HG03558 (cell line): ENCODE results near the gene MIPEP.
"Not testable (repeated sequence)": the region's sequence is repeated elsewhere in the genome, so short reads cannot be mapped to it uniquely, and the experiment has no call there.

Experiments
- ATAC-seq: cut with Tn5 transposase; IDR thresholded peaks from one replicate; pipeline ENCODE4 v1.9.1; 2021; ENCODE audit warnings: moderate number of reproducible peaks; ENCODE audit not compliant: unreplicated experiment; ENCODE audit errors: extremely low read depth

Gene MIPEP

GRCh38 chr13:23786607-23787006 lies 102.6 kb downstream of the MIPEP start:
- ATAC-seq: no peak

DNA sequence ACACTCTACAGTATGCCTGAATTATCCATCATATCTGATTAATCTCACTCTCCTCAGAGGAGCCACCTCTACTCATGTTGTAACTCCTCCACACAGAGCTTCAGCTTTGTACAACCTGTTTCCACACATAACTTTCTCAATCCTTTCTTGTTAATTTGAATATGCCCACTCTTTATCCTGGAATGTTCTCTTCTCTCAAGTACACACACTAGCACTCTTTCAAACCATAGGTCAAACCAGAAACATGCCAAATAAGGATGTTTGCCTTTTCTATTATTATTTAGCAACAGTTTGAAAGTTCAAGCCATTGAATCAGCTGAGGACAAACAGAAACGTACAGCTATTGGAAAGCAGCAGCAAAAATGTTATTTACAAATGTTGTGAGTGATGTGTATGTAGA lies 110.3 kb downstream of the MIPEP start:
- ATAC-seq: no peak

DNA sequence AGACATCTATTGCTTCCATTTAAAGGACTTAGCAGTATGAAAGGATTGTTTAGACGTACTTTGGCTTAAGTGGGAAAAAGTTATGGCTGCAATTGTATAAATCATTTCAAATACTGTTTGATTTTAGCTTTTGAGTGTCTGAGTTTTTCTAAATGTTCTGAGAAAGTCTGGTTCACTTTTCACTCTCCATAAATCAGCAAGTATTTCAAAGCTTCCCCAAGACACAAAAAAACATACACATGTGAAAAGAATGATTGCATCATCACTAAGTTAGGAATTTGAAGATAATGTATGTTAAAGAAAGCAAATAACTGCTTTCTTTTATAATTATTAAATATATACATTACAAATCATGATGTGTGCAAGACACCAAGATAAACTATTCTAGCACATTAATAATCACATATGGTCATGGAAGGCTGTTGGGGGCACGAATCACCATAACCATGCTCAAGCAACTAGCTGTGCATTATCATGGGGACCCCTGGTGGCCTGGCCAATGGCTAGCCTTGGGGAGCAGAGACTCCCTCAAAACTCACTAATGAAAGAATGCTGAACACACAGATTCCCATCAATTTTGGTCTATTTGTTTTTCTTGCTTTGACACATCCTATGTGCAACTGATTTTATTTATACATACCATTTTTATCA lies 111.1 kb downstream of the MIPEP start:
- no peak for ATAC-seq

DNA sequence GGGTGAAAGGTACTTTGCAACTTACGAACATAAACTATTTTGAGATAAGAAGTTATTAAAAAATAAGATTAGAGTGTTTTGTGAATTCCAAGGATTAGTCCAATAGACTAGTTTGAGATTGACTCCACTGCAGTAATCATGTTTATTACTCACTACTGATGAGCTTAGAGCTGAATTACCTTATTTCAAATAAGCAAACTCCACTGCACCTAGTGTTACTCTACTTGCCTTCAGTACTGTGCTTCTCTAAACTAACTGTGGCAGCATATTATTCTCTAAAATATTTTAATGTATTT lies 111.7 kb downstream of the MIPEP start:
- ATAC-seq: peak; percentile 7

- peak; percentile 87 for ATAC-seq
These were observed 112.3 kb downstream of the MIPEP start for GRCh38 chr13:23776698-23777574.

GRCh38 chr13:23772717-23773116 lies 116.5 kb downstream of the MIPEP start:
- ATAC-seq: no peak

DNA sequence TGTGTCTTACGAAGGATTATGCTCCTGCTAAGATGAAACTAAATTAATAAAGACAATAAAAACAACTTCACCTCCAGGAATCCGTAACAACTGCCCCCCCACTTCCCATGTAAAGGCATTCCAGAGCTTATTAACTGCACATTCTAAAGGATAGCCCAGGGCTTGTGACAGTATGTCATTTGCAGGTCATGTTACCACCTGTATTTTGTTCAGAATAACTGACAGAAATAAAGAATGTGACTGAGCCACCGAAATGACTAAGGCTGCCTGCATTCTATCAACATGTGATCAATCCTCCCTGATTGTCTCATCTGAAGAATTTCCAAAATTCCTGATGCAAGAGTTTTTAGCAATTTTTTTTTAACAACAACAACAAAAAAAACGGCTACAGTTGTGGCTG lies 117.2 kb downstream of the MIPEP start:
- no peak for ATAC-seq

DNA sequence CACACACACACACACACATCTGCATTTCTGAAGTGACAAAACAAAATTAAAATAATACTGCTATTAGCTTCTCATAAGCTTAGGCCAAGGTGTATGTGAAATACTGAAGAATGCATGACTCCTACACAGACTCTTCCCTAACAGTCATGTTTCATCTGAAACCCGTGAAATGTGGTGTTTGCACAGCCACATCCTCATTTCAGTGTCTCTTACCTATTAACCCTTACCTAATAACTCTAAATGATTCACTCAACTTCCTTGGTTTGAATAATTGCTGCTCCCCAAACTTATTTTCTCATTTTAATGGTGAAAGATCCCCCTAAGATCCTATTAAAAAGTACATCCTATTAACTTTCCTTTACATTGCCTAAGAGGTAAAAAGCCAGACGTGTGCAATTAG lies 117.6 kb downstream of the MIPEP start:
- peak; percentile 96 for ATAC-seq

- no peak for ATAC-seq
These were observed 118.2 kb downstream of the MIPEP start for GRCh38 chr13:23770973-23771372.

GRCh38 chr13:23770428-23770827 lies 118.8 kb downstream of the MIPEP start:
- ATAC-seq: no peak

- no peak for ATAC-seq
These were observed 119.8 kb downstream of the MIPEP start for GRCh38 chr13:23769401-23769800.

- ATAC-seq: no peak
These were observed 121.4 kb downstream of the MIPEP start for GRCh38 chr13:23767838-23768237.

GRCh38 chr13:23766939-23767338 lies 122.3 kb downstream of the MIPEP start:
- no peak for ATAC-seq

DNA sequence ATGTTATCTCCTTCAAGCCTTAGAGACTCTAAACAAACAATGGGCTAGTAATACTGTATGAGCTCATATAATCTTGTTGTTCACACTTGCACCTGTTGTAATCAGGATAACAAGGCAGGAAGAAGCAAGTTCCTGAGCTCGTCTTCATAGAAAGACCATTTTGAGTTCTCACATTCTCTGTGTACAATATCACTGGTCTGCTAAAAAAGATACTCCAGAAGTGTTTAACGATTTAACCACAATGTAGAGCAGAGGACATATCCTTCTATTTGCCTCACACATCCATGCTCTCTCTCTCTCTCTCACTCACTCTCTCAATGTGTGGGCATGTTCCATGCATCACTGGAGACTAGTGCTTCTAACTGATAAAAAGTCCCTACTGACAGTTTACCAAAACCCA lies 122.9 kb downstream of the MIPEP start:
- no peak for ATAC-seq

- no peak for ATAC-seq
These were observed 123.7 kb downstream of the MIPEP start for GRCh38 chr13:23765531-23765930.

GRCh38 chr13:23763318-23763717 lies 125.9 kb downstream of the MIPEP start:
- ATAC-seq: no peak

GRCh38 chr13:23761760-23762159 lies 127.4 kb downstream of the MIPEP start:
- ATAC-seq: not testable (repeated sequence)

- no peak for ATAC-seq
These were observed 129.2 kb downstream of the MIPEP start for GRCh38 chr13:23760000-23760399.

DNA sequence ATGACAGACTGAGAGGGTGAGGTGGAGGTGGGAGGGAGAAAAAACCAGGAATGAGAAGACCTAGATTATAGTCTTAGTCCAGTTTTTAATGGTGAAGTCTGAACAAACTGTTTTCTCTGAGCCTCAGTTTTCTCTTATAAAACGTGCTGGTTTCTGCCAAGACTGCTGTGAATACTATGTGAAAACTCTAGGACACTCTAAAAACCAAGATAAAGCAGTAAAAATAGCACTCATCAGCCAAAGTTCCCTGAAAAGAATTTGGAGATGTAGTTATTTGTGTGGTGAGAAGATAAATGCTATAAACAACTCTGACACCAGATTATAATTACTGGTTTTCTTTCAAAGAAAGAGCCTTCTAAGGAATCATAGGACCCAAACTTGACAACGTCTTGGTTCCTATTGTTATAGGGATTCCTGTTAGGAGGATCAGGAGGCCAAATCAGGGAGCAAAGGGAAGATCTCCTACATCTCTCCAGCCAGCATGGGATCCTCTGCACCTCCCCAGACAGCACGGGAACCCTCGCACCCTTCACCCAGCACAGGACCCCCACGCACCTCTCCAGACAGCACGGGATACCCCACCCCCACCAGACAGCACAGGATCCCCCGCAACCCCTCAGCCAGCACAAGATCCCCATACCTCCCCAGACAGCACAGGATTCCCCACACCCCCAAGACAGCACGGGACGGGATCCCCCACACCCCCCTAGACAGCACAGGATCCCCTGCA lies 130.2 kb downstream of the MIPEP start:
- ATAC-seq: no peak

DNA sequence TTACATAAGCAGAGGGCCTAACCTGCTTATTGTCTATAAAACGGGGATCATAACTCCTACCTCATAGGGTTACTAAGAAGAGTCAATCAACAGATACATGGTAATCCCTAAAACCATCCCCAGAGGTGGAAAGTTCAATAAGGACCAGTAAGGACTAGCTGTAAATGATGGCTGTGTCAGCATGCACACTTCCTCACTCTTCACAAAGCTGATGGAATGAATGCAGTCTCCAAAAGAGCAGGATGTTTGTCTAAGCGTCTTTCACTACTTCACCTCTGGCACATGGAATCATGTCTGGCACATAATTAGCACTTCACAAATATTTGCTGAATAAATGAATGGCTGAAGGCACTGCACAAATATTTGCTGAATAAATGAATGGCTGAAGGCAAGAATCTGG lies 134.2 kb downstream of the MIPEP start:
- no peak for ATAC-seq

- no peak for ATAC-seq
These were observed 134.7 kb downstream of the MIPEP start for GRCh38 chr13:23754506-23754905.
